H9 (cell line): ENCODE measurements around the gene FOXQ1. TPM values are rescaled to one million over a fixed set of nuclear protein-coding genes. Genes with fewer than 3 reads are reported as not detected.

Source experiments
- DNase-seq: peaks from one replicate; pipeline ENCODE4 v3.0.0-alpha.2; 2017
- H2AFZ ChIP-seq: one replicate; pipeline ENCODE4 v1.6.1; 2013; ENCODE audit warnings: mild to moderate bottlenecking, low read length, control low read depth, moderate library complexity
- H2AK5ac ChIP-seq: 2 replicates; pipeline ENCODE4 v1.6.1; 2013; ENCODE audit warnings: low read length, control low read depth, mixed read lengths; ENCODE audit not compliant: insufficient read length
- H2BK120ac ChIP-seq: one replicate; pipeline ENCODE4 v1.6.1; 2013; ENCODE audit warnings: low read depth, mild to moderate bottlenecking, low read length, control low read depth, inconsistent platforms; ENCODE audit not compliant: poor library complexity, severe bottlenecking
- H2BK12ac ChIP-seq: 2 replicates; pipeline ENCODE4 v1.6.1; 2013; ENCODE audit warnings: low read length, control low read depth, mixed read lengths, low read depth; ENCODE audit not compliant: insufficient read length
- H2BK15ac ChIP-seq: 2 replicates; pipeline ENCODE4 v1.6.1; 2013; ENCODE audit warnings: low read depth, low read length, control low read depth
- H2BK20ac ChIP-seq: one replicate; pipeline ENCODE4 v1.6.1; 2013; ENCODE audit warnings: low read depth, mild to moderate bottlenecking, low read length, control low read depth, inconsistent platforms; ENCODE audit not compliant: poor library complexity, severe bottlenecking
- H2BK5ac ChIP-seq: 2 replicates; pipeline ENCODE4 v1.6.1; 2013; ENCODE audit warnings: low read length, control low read depth, mixed read lengths; ENCODE audit not compliant: insufficient read length
- H3K14ac ChIP-seq: 2 replicates; pipeline ENCODE4 v1.6.1; 2013; ENCODE audit warnings: low read length, control low read depth; ENCODE audit not compliant: insufficient read depth
- H3K18ac ChIP-seq: 2 replicates; pipeline ENCODE4 v1.6.1; 2013; ENCODE audit warnings: low read depth, mild to moderate bottlenecking, mixed read lengths, low read length, control low read depth; ENCODE audit not compliant: insufficient read length
- H3K23ac ChIP-seq: 2 replicates; pipeline ENCODE4 v1.6.1; 2013; ENCODE audit warnings: low read length, control low read depth, mixed read lengths, low read depth; ENCODE audit not compliant: insufficient read length
- H3K23me2 ChIP-seq: 2 replicates; pipeline ENCODE4 v1.6.1; 2013; ENCODE audit warnings: low read depth, mild to moderate bottlenecking, mixed read lengths, low read length, control low read depth; ENCODE audit not compliant: insufficient read length, poor library complexity, severe bottlenecking
- H3K27ac ChIP-seq: 2 replicates; pipeline ENCODE4 v1.5.1; 2013; ENCODE audit warnings: low read length, control low read depth, mixed read lengths, low read depth; ENCODE audit not compliant: insufficient read length
- H3K27me3 ChIP-seq: 2 replicates; pipeline ENCODE4 v1.6.1; 2013; ENCODE audit warnings: low read length, control low read depth, inconsistent platforms; ENCODE audit not compliant: insufficient read depth
- H3K4ac ChIP-seq: 2 replicates; pipeline ENCODE4 v1.6.1; 2013; ENCODE audit warnings: low read depth, mild to moderate bottlenecking, control low read depth, inconsistent platforms, low read length, moderate library complexity
- H3K4me1 ChIP-seq: 2 replicates; pipeline ENCODE4 v1.6.1; 2013; ENCODE audit warnings: low read length, control low read depth, inconsistent platforms; ENCODE audit not compliant: insufficient read depth
- H3K4me2 ChIP-seq: 2 replicates; pipeline ENCODE4 v1.6.1; 2013; ENCODE audit warnings: low read length, control low read depth, mixed read lengths; ENCODE audit not compliant: insufficient read length, insufficient read depth
- H3K56ac ChIP-seq: 2 replicates; pipeline ENCODE4 v1.6.1; 2013; ENCODE audit warnings: low read depth, mild to moderate bottlenecking, mixed read lengths, low read length, control low read depth; ENCODE audit not compliant: insufficient read length
- H3K79me1 ChIP-seq: 2 replicates; pipeline ENCODE4 v1.6.1; 2013; ENCODE audit warnings: low read depth, mild to moderate bottlenecking, moderate library complexity, low read length, control low read depth, inconsistent platforms; ENCODE audit not compliant: insufficient read depth, poor library complexity, severe bottlenecking
- H3K79me2 ChIP-seq: 2 replicates; pipeline ENCODE4 v1.6.1; 2013; ENCODE audit warnings: low read length, control low read depth, inconsistent platforms; ENCODE audit not compliant: insufficient read depth
- H3K9ac ChIP-seq: 2 replicates; pipeline ENCODE4 v1.6.1; 2013; ENCODE audit warnings: low read length, control low read depth, mixed read lengths; ENCODE audit not compliant: insufficient read length; ENCODE audit errors: extremely low read depth
- H3K9me3 ChIP-seq: one replicate; pipeline ENCODE4 v1.6.1; 2013; ENCODE audit warnings: low read depth, low read length, inconsistent platforms; ENCODE audit not compliant: control insufficient read depth
- H3T11ph ChIP-seq: one replicate; pipeline ENCODE4 v1.6.1; 2013; ENCODE audit warnings: mild to moderate bottlenecking, low read length, control low read depth, inconsistent platforms
- H4K20me1 ChIP-seq: one replicate; pipeline ENCODE4 v1.6.1; 2013; ENCODE audit not compliant: control insufficient read depth, insufficient read length, insufficient read depth
- H4K5ac ChIP-seq: 2 replicates; pipeline ENCODE4 v1.6.1; 2013; ENCODE audit warnings: low read depth, mild to moderate bottlenecking, mixed read lengths, low read length, control low read depth; ENCODE audit not compliant: insufficient read length
- H4K8ac ChIP-seq: replicated peaks from 2 replicates; pipeline ENCODE4 v1.6.1; 2013; ENCODE audit warnings: low read length, control low read depth, mixed read lengths, low read depth; ENCODE audit not compliant: insufficient read length
- H4K91ac ChIP-seq: 2 replicates; pipeline ENCODE4 v1.6.1; 2013; ENCODE audit warnings: low read depth, mild to moderate bottlenecking, moderate library complexity, mixed read lengths, low read length, control low read depth; ENCODE audit not compliant: insufficient read length
- H3K27ac Mint-ChIP-seq, 3 experiments: 2 replicates in 2 of 3; 3 replicates in 1 of 3; pipeline ENCODE4 v1.8.0; 2020 to 2021; ENCODE audit warnings: mixed read lengths in 3 of 3, mild to moderate bottlenecking in 1 of 3, moderate library complexity in 1 of 3
- H3K27me3 Mint-ChIP-seq: 2 replicates; pipeline ENCODE4 v1.8.0; 2021; ENCODE audit warnings: low read depth, mild to moderate bottlenecking, moderate library complexity, mixed read lengths
- H3K36me3 Mint-ChIP-seq, 3 experiments: 2 replicates in 2 of 3; 3 replicates in 1 of 3; pipeline ENCODE4 v1.8.0; 2020 to 2021; ENCODE audit warnings: low read depth in 3 of 3, mixed read lengths in 3 of 3; ENCODE audit not compliant: insufficient read depth in 1 of 3
- H3K4me1 Mint-ChIP-seq, 2 experiments: 2 replicates each; pipeline ENCODE4 v1.8.0; 2020; ENCODE audit warnings: mixed read lengths in 2 of 2
- H3K4me3 Mint-ChIP-seq, 2 experiments: 2 replicates in 1 of 2; 3 replicates in 1 of 2; pipeline ENCODE4 v1.8.0; 2020 to 2021; ENCODE audit warnings: mild to moderate bottlenecking in 2 of 2, mixed read lengths in 2 of 2, moderate library complexity in 1 of 2
- H3K9me3 Mint-ChIP-seq, 2 experiments: 2 replicates in 1 of 2; 3 replicates in 1 of 2; pipeline ENCODE4 v1.8.0; 2020; ENCODE audit warnings: mild to moderate bottlenecking in 2 of 2, mixed read lengths in 2 of 2, moderate library complexity in 1 of 2
- WGBS: extraction: QIAGEN DNeasy Blood & Tissue Kit; methylation state at CpG from one replicate; pipeline ENCODE4 v1.1.7; 2013; ENCODE audit warnings: missing lambda C conversion rate, low lambda C conversion rate, mixed read lengths; ENCODE audit not compliant: insufficient read length; ENCODE audit errors: extremely low coverage; 5-methylcytosine and 5-hydroxymethylcytosine counted together
- total RNA-seq: library from RNA; stranded (reverse); gene quantifications from 2 replicates; pipeline ENCODE4 v1.2.1, GENCODE V29; 2021
- TF ChIP-seq, protein P1 (sequence below): fragments of 200-600 bp; sonication (generic); conservative IDR thresholded peaks from 3 replicates; pipeline ENCODE4 v1.8.0; 2021; ENCODE audit warnings: antibody characterized with exemption, mild to moderate bottlenecking

Gene FOXQ1
- total RNA-seq, 1 experiment from 2014 or later, result 0.15 TPM

DNA sequence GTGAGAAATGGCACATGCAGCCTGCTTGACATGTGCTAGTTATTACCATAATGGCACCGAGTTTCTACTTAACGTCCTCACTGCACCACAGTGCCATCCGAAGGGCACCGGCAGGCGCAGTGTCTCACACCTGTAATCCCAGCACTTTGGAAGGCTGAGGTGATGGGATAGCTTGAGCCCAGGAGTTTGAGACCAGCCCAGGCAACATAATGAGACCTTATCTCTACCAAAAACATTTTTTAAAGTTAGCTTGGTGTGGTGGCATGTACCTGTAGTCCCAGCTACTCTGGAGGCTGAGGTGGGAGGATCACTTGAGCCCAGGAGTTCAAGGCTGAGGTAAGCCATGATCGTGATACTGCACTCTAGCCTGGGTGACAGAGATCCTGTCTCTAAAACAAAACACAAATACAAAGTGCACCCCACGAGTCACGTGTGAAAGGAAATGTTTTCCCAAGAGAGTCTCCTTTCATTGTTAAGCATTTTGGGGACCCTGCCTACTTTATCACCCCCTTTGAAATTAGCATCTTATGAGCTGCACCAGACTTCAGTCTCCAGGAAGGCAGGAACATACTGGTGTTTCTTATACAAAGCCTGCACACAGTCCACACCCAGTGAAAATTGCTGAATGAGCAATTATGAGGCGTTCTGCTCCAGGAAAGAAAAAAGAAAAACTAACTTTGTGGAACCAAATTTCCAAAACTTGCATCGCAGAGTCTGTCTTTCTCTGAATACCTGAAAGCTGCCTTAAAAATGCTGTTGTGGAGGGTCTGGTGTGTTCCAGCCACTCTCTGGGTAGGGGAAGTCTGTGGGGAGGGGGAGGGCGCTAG is 47.1 kb upstream of the FOXQ1 start:
- Histone ChIP-seq H4K91ac (no peak overlapping the region), H3K27me3 (no peaks in the 10 kb centered on the region), H3K18ac (no peak overlapping the region), H2BK15ac (no peak overlapping the region), H2BK12ac (no peak overlapping the region), H4K20me1 (no peaks in the 10 kb centered on the region), H2BK5ac (no peak overlapping the region), H3K9me3 (no peaks in the 10 kb centered on the region), H2AFZ (no peak overlapping the region), H3K4ac (no peak overlapping the region), H3K79me2 (no peaks in the 10 kb centered on the region), H3T11ph (no peak overlapping the region), H3K56ac (no peak overlapping the region), H3K27ac (no peak overlapping the region), H3K23me2 (no peaks in the 10 kb centered on the region), H4K8ac (no peak overlapping the region), H3K14ac (no peak overlapping the region), H2BK20ac (no peak overlapping the region), H2BK120ac (no peak overlapping the region), H3K23ac (no peak overlapping the region), H3K4me1 (peaks cover 4% of the 10 kb centered on the region; the same call in 1 of the 2 replicates), H3K9ac (no peak overlapping the region), H3K4me2 (no peak overlapping the region), H3K79me1 (no peaks in the 10 kb centered on the region), H2AK5ac (no peak overlapping the region), H4K5ac (no peak overlapping the region)
- Mint-ChIP-seq H3K4me1 (peaks cover 12 to 16% of the 10 kb centered on the region in 2 experiments; a peak in 3 of 4 replicates), H3K9me3 (no peaks in the 10 kb centered on the region), H3K27me3 (peaks cover 32% of the 10 kb centered on the region), H3K4me3 (no peak overlapping the region), H3K27ac (no peak overlapping the region), H3K36me3 (no peaks in the 10 kb centered on the region; a peak in 1 of 7 replicates)
- TF ChIP-seq, protein P1, sequence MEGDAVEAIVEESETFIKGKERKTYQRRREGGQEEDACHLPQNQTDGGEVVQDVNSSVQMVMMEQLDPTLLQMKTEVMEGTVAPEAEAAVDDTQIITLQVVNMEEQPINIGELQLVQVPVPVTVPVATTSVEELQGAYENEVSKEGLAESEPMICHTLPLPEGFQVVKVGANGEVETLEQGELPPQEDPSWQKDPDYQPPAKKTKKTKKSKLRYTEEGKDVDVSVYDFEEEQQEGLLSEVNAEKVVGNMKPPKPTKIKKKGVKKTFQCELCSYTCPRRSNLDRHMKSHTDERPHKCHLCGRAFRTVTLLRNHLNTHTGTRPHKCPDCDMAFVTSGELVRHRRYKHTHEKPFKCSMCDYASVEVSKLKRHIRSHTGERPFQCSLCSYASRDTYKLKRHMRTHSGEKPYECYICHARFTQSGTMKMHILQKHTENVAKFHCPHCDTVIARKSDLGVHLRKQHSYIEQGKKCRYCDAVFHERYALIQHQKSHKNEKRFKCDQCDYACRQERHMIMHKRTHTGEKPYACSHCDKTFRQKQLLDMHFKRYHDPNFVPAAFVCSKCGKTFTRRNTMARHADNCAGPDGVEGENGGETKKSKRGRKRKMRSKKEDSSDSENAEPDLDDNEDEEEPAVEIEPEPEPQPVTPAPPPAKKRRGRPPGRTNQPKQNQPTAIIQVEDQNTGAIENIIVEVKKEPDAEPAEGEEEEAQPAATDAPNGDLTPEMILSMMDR, result no peak
- DNase-seq, result no peak
- no CpG with 5 or more reads among the region's 11 CpGs for WGBS
